Esophagus muscularis mucosa (tissue), 4 donors: ENCODE measurements around the gene CROCC2. TPM values are rescaled to one million over a fixed set of nuclear protein-coding genes. Genes with fewer than 3 reads are reported as not detected.

Experiments
- DNase-seq: peaks from one replicate; pipeline ENCODE4 v3.0.0-alpha.2; 2017; ENCODE audit errors: extremely low spot score
- H3K27ac ChIP-seq, 4 donors: fragments of 200-600 bp; sonication (generic); replicated peaks in 1 of 4; 1 replicate in 3 of 4; 2 replicates in 1 of 4; pipeline ENCODE4 v1.5.1; 2016 to 2019; ENCODE audit warnings: mild to moderate bottlenecking in 1 of 4
- H3K27me3 ChIP-seq, 4 donors: fragments of 200-600 bp; sonication (generic); one replicate each; pipeline versions ENCODE4 v1.5.1 to v1.6.0; 2016 to 2019
- H3K36me3 ChIP-seq, 4 donors: fragments of 200-600 bp; sonication (generic); one replicate each; pipeline ENCODE4 v1.5.1; 2016 to 2019
- H3K4me1 ChIP-seq, 4 donors: fragments of 200-600 bp; sonication (generic); one replicate each; pipeline ENCODE4 v1.5.1; 2016 to 2019
- H3K4me3 ChIP-seq, 4 donors: fragments of 200-600 bp; sonication (generic); 1 replicate in 2 of 4; 2 replicates in 2 of 4; pipeline ENCODE4 v1.5.1; 2016 to 2019; ENCODE audit warnings: mild to moderate bottlenecking in 4 of 4, moderate library complexity in 1 of 4
- H3K9me3 ChIP-seq, 4 donors: fragments of 200-600 bp; sonication (generic); 1 replicate in 3 of 4; 2 replicates in 1 of 4; pipeline ENCODE4 v1.5.1; 2016 to 2019
- CTCF ChIP-seq, 3 experiments: fragments of 200-600 bp in 2 of 3; fragments of 450-650 bp in 1 of 3; sonication (generic) in 2 of 3; IDR thresholded peaks; one replicate each; pipeline ENCODE4 v1.5.1; 2017 to 2019; ENCODE audit warnings: antibody characterized with exemption in 3 of 3, mild to moderate bottlenecking in 2 of 3, moderate library complexity in 1 of 3
- EP300 ChIP-seq: sonication (generic); formaldehyde crosslinking; IDR thresholded peaks from one replicate; pipeline ENCODE4 v1.6.1; 2017; ENCODE audit warnings: antibody characterized with exemption
- POLR2A ChIP-seq: fragments of 450-650 bp; IDR thresholded peaks from one replicate; pipeline ENCODE4 v1.6.1; 2017; ENCODE audit warnings: antibody characterized with exemption, moderate library complexity, mild to moderate bottlenecking, low read depth
- POLR2AphosphoS5 ChIP-seq, 2 donors: sonication (generic); formaldehyde crosslinking; IDR thresholded peaks; one replicate each; pipeline ENCODE4 v1.6.1; 2017; ENCODE audit warnings: antibody characterized with exemption in 2 of 2
- WGBS: methylation state at CpG from one replicate; pipeline ENCODE4 v1.1.5; 2018; 5-methylcytosine and 5-hydroxymethylcytosine counted together
- intact Hi-C: fragments of 100-400 bp; cut with DNase I; formaldehyde crosslinking; loops from one replicate; pipeline ENCODE4 v1.15.1; 2023
- total RNA-seq, 4 donors: library from RNA; depleted of rRNA; stranded (reverse); fragments of >200 nt; gene quantifications; one replicate each; pipeline versions ENCODE4 v1.1.0 to v1.2.1, GENCODE V29; 2016

CROCC2 gene
- total RNA-seq, 4 donors from 2014 or later, result not detected

- TF ChIP-seq EP300 (no peak), CTCF (IDR thresholded peaks at IDR 0.05) (no peak), POLR2A (no peak), POLR2AphosphoS5 (IDR thresholded peaks at IDR 0.05) (no peak)
- Histone ChIP-seq H3K9me3 (no peaks in the 10 kb centered on the region), H3K27ac (no peak overlapping the region), H3K27me3 (peaks cover 0 to 39% (median 0%) of the 10 kb centered on the region in 4 donors), H3K4me3 (no peak overlapping the region), H3K36me3 (no peaks in the 10 kb centered on the region), H3K4me1 (peaks cover 0 to 13% (median 10%) of the 10 kb centered on the region in 4 donors)
- no peak for DNase-seq
- intact Hi-C loops, result no loop called here
- WGBS, result 77% methylated on average over 5 of the region's 12 CpGs
These were observed 24.0 kb downstream of the CROCC2 start for GRCh38 chr2:240930096-240930630.

GRCh38 chr2:240930631-240931318 lies 24.6 kb downstream of the CROCC2 start:
- Histone ChIP-seq H3K9me3 (no peaks in the 10 kb centered on the region), H3K27me3 (peaks cover 0 to 39% (median 0%) of the 10 kb centered on the region in 4 donors), H3K4me1 (peaks cover 0 to 13% (median 10%) of the 10 kb centered on the region in 4 donors), H3K36me3 (no peaks in the 10 kb centered on the region), H3K4me3 (no peak overlapping the region), H3K27ac (no peak overlapping the region)
- WGBS, result 100% methylated on average over 1 of the region's 26 CpGs
- TF ChIP-seq POLR2A (no peak), EP300 (no peak), POLR2AphosphoS5 (IDR thresholded peaks at IDR 0.05) (no peak), CTCF (IDR thresholded peaks at IDR 0.05) (no peak)
- intact Hi-C loops, result no loop called here
- DNase-seq, result no peak

GRCh38 chr2:240931319-240931949 lies 25.3 kb downstream of the CROCC2 start:
- Histone ChIP-seq H3K27me3 (peaks cover 0 to 39% (median 0%) of the 10 kb centered on the region in 4 donors), H3K4me3 (no peak overlapping the region), H3K36me3 (no peaks in the 10 kb centered on the region), H3K4me1 (peaks cover 0 to 9% (median 8%) of the 10 kb centered on the region in 4 donors), H3K27ac (no peak overlapping the region), H3K9me3 (no peaks in the 10 kb centered on the region)
- no peak for TF ChIP-seq POLR2A
- no peak for TF ChIP-seq EP300
- no peak for TF ChIP-seq POLR2AphosphoS5 (IDR thresholded peaks at IDR 0.05)
- no peak for TF ChIP-seq CTCF (IDR thresholded peaks at IDR 0.05)
- intact Hi-C loops, result no loop called here
- WGBS, result 50% methylated on average over 1 of the region's 11 CpGs
- no peak for DNase-seq

GRCh38 chr2:240932001-240932723 lies 26.0 kb downstream of the CROCC2 start:
- intact Hi-C loops, result no loop called here
- TF ChIP-seq EP300, result no peak
- TF ChIP-seq CTCF (IDR thresholded peaks at IDR 0.05), result no peak
- no peak for TF ChIP-seq POLR2AphosphoS5 (IDR thresholded peaks at IDR 0.05)
- no peak for TF ChIP-seq POLR2A
- no peaks in the 10 kb centered on the region for H3K36me3 ChIP-seq
- peaks cover 0 to 39% (median 0%) of the 10 kb centered on the region in 4 donors for H3K27me3 ChIP-seq
- WGBS, result 82% methylated on average over 4 of the region's 21 CpGs
- peaks cover 0 to 3% (median 2%) of the 10 kb centered on the region in 4 donors for H3K4me1 ChIP-seq
- H3K9me3 ChIP-seq, result peaks cover 0 to 2% (median 0%) of the 10 kb centered on the region in 4 donors
- no peak overlapping the region for H3K27ac ChIP-seq
- no peak for DNase-seq
- H3K4me3 ChIP-seq, result no peak overlapping the region
